NCI-H2081 (cell line): ENCODE data around the gene PATL2.
"Not testable (repeated sequence)": the region's sequence is repeated elsewhere in the genome, so short reads cannot be mapped to it uniquely, and the experiment has no call there.

Experiments used
- DNase-seq, 2 experiments: peaks; one replicate each; lab custom pipeline; 2025; lab: John Stamatoyannopoulos, UW

The PATL2 gene

DNA sequence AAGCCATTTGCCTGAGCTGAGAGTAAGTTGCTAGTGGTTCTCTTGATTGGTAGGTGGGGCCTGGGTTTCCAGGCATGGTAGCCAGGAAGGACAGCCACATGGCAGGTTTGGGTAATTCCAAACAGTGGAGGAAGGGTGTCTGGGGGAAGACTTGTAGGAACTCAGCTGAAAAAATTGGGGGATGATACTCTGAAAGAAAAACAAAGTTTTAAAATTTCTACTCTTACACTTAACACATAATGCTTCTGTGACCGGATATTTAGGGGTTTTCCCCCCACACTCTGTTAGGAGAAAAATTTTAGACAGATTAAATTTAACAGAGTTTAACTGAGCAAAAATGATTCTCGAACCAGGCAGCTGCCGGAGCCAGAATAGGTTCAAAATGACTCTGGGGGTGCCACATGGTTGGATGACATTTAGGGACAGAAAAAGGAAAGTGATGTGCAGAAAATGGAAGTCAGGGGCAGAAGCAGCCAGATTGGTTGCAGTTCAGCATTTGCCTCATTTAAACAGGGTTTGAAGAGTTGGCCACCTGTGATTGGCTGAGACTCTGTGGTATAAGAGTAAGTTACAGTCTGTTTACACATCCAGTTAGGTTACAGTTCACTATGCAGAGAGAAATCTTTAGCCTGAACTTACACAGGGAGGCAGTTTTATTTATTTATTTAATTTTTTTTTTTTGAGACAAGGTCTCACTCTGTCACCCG is 8.3 kb upstream of the PATL2 start:
- DNase-seq = no peak

DNA sequence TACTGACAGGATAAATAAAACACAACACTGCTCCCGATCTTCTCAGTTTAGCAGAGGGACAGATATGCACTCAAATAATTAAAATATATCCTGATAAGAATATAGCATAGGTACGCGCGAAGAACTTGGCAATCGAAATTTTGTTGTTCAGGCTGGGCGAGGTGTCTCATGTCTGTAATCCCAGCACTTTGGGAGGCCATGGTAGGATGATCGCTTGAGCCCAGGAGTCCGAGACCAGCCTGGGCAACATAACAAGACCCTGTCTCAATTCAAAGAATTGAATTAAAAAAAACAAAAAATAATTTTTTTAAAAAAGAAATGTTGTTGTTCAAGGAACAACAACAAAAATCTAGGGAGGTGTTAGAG is 7.8 kb upstream of the PATL2 start:
- no peak for DNase-seq

DNA sequence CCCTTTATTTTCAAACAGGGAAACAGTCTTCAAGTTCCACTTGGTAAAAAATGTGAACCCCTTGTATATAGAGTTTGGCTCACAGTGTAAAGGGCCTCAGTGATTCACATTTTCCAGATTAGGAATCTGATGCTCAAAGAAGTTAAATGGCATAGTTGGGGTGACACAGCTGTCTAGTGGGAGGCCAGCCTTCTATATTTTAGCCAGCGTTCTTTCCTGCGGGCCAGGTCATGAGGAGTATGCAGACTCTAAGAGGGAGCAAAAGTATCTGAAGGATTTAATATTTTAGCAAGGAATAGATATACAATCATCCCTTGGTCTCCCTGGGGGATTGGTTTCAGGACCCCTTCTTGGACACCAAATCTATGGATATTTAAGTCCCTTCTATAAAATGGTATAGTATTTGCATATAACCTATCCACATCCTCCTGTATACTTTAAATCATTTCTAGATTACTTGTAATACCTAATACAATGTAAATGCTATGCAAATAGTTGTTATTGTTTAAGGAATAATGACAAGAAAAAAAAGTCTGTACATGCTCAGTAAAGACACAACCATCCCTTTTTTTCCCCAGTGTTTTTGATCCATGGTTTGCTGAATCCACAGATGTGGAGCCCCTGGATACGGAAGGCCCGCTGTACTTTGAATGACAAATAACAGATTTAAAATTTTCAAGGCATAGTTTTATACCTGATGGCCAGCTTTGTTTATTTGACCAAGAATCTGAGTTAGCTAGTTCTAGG is 7.2 kb upstream of the PATL2 start:
- DNase-seq = no peak

DNA sequence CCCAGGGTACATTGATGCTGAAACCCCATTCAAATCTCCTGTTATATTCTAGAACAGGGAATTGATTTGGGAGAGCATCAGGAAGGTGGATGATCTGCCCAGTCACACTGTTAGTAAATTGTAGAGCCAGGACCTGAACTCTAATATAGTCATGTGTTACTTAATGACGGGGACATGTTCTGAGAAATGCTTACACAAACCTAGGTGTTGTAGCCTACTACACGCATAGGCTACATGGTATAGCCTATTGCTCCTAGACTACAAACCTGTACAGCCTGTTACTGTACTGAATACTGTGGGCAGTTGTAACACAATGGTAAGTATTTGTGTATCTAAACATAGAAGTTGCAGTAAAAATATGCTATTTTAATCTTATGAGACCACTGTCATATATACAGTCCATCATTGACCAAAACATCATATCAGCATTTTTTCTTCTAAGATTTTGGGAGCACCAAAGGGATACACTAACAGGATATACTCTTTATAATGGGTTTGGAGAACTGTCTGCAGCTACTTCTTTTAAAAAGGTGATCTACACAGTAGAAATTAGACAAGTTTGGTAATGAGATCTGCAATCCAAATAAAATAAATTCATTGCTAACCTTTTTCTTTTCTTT is 6.0 kb upstream of the PATL2 start:
- DNase-seq = no peak

DNA sequence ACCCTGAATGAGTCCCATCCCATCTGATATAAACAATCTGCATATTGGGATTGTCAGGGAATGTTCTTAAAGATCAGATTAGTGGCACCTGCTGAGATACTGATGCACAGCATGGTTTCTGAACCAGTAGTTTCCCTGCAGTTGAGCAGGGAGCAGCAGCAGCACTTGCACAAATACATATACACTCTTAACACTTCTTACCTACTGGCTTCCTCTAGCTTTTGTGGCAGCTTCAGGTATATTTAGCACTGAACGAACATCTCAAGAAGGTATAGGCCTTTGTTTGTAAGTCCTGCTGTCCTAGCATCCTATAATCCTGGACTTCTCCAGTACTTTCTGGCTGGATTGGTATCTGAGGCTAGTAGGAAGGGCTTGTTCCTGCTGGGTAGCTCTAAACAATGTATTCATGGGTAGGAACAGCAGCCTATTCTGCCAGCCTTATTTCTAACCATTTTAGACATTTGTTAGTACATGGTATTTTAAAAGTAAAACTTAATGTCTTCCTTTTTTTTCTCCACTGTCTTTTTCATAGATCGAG is 4.7 kb upstream of the PATL2 start:
- no peak for DNase-seq

DNA sequence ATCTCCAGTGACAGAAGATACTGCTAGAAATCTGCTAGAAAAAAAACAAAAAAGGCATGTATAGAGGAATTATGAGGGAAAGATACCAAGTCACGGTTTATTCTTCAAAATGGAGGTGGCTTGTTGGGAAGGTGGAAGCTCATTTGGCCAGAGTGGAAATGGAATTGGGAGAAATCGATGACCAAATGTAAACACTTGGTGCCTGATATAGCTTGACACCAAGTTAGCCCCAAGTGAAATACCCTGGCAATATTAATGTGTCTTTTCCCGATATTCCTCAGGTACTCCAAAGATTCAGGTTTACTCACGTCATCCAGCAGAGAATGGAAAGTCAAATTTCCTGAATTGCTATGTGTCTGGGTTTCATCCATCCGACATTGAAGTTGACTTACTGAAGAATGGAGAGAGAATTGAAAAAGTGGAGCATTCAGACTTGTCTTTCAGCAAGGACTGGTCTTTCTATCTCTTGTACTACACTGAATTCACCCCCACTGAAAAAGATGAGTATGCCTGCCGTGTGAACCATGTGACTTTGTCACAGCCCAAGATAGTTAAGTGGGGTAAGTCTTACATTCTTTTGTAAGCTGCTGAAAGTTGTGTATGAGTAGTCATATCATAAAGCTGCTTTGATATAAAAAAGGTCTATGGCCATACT is 4.1 kb upstream of the PATL2 start:
- no peak for DNase-seq

DNA sequence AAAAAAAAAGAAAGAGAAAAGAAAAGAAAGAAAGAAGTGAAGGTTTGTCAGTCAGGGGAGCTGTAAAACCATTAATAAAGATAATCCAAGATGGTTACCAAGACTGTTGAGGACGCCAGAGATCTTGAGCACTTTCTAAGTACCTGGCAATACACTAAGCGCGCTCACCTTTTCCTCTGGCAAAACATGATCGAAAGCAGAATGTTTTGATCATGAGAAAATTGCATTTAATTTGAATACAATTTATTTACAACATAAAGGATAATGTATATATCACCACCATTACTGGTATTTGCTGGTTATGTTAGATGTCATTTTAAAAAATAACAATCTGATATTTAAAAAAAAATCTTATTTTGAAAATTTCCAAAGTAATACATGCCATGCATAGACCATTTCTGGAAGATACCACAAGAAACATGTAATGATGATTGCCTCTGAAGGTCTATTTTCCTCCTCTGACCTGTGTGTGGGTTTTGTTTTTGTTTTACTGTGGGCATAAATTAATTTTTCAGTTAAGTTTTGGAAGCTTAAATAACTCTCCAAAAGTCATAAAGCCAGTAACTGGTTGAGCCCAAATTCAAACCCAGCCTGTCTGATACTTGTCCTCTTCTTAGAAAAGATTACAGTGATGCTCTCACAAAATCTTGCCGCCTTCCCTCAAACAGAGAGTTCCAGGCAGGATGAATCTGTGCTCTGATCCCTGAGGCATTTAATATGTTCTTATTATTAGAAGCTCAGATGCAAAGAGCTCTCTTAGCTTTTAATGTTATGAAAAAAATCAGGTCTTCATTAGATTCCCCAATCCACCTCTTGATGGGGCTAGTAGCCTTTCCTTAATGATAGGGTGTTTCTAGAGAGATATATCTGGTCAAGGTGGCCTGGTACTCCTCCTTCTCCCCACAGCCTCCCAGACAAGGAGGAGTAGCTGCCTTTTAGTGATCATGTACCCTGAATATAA is 2.2 kb upstream of the PATL2 start:
- DNase-seq = peak; percentile 20 to 51

DNA sequence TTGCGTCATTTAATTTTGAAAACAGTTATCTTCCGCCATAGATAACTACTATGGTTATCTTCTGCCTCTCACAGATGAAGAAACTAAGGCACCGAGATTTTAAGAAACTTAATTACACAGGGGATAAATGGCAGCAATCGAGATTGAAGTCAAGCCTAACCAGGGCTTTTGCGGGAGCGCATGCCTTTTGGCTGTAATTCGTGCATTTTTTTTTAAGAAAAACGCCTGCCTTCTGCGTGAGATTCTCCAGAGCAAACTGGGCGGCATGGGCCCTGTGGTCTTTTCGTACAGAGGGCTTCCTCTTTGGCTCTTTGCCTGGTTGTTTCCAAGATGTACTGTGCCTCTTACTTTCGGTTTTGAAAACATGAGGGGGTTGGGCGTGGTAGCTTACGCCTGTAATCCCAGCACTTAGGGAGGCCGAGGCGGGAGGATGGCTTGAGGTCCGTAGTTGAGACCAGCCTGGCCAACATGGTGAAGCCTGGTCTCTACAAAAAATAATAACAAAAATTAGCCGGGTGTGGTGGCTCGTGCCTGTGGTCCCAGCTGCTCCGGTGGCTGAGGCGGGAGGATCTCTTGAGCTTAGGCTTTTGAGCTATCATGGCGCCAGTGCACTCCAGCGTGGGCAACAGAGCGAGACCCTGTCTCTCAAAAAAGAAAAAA is 1.4 kb upstream of the PATL2 start:
- DNase-seq = peak; percentile 24 to 45

DNA sequence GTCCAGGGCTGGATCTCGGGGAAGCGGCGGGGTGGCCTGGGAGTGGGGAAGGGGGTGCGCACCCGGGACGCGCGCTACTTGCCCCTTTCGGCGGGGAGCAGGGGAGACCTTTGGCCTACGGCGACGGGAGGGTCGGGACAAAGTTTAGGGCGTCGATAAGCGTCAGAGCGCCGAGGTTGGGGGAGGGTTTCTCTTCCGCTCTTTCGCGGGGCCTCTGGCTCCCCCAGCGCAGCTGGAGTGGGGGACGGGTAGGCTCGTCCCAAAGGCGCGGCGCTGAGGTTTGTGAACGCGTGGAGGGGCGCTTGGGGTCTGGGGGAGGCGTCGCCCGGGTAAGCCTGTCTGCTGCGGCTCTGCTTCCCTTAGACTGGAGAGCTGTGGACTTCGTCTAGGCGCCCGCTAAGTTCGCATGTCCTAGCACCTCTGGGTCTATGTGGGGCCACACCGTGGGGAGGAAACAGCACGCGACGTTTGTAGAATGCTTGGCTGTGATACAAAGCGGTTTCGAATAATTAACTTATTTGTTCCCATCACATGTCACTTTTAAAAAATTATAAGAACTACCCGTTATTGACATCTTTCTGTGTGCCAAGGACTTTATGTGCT is 721 bp upstream of the PATL2 start:
- peak in 1 of 2 experiments; percentile 51 for DNase-seq

DNA sequence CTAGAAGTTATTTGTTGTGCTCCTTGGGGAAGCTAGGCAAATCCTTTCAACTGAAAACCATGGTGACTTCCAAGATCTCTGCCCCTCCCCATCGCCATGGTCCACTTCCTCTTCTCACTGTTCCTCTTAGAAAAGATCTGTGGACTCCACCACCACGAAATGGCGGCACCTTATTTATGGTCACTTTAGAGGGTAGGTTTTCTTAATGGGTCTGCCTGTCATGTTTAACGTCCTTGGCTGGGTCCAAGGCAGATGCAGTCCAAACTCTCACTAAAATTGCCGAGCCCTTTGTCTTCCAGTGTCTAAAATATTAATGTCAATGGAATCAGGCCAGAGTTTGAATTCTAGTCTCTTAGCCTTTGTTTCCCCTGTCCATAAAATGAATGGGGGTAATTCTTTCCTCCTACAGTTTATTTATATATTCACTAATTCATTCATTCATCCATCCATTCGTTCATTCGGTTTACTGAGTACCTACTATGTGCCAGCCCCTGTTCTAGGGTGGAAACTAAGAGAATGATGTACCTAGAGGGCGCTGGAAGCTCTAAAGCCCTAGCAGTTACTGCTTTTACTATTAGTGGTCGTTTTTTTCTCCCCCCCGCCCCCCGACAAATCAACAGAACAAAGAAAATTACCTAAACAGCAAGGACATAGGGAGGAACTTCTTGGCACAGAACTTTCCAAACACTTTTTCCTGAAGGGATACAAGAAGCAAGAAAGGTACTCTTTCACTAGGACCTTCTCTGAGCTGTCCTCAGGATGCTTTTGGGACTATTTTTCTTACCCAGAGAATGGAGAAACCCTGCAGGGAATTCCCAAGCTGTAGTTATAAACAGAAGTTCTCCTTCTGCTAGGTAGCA is 657 bp downstream of the PATL2 start:
- no peak for DNase-seq

DNA sequence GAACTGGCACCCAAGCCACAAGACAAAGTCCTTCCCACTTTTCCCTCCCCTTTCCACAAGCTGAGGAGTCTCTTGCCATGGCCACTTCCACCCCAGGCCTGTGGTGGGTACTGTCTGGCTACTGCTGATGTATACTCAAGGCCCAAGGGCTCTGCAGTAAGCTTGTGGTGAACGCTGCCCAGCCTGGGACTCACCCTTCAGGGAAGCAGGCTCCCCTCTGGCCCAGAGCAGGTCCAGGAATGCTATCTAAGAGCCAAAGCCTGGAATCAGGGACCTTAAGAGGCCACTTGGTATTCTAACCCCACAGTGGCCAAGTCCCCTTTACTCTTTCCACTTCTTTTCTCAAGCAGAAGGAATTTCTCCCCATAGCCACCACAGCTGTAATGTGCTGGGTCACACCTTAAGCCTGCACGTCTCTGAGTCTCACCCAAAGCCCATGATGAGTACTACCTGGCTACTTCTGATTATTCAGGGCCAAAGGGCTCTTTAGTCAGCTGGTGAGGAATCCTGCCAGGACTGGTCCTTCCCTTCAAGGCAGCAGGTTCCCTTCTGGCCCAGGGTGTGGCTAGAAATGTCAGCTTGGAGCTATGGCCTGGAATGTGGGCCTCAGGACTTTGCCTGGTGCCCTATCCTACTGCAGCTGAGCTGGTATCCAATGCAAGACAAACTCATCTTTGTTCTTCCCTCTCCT is 4.0 kb downstream of the PATL2 start:
- DNase-seq = no peak

DNA sequence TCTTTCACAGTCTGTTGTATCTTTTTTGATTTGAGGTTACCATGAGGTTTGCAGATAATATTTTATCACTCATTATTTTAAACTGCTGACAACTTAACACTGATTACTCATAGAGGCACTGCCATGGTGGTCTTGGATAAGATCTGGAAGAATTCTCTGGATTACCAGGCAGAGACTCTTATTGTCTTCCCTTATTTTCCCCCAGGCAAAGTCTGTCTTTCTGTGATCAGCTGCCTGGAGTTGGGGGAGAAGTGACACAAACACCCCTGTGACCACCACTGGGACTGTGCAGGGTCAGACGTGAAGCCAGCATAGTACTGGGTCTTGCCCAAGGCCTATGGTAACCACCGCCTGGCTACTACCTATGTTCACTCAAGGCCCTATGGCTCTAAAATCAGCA is 4.7 kb downstream of the PATL2 start:
- DNase-seq = no peak

DNA sequence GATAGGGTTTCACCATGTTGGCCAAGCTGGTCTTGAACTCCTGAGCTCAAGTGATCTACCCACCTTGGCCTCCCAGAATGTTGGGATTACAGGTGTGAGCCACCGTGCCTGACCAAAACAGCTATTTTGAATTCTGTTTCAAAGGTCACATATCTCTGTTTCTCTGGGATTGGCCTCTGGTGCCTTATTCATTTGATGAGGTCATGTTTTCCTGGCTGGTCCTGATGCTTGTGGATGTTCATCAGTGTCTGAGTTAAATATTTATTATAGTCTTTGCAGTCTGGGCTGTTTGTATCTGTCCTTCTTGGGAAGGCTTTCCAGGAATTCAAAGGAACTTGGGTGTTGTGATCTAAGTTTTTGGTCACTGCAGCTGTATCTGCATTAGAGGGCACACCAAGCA is 5.1 kb downstream of the PATL2 start:
- no peak for DNase-seq

DNA sequence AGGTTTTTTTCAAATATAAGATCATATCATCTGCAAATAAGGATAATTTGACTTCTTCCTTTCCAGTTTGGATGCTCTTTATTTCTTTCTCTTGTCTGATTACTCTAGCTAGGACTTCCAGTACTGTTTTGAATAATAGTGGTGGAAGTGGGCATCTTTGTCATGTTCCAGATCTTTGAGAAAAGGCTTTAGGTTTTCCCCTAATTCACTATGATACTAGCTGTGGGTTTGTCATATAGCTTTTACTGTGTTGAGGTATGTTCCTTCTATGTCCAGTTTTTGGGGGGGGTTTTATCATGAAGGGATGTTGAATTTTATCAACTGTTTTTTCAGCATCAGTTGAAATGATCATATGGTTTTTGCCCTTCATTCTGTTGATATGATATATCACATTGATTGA is 10.4 kb downstream of the PATL2 start:
- not testable (repeated sequence) for DNase-seq

DNA sequence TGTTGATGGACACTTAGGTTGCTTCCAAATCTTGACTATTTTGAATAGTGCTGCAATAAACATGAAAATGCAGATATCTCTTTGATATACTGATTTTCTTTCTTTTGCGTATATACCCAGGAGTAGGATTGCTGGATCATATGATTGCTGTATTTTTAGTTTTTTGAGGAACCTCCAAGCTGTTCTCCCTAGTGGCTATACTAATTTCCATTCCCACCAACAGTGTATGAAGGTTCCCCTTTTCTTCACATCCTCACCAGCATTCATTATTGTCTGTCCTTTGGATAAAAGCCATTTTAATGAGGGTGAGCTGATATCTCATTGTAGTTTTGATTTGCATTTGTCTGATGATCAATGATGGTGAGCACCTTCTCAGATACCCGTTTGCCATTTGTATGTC is 12.5 kb downstream of the PATL2 start:
- no peak for DNase-seq

DNA sequence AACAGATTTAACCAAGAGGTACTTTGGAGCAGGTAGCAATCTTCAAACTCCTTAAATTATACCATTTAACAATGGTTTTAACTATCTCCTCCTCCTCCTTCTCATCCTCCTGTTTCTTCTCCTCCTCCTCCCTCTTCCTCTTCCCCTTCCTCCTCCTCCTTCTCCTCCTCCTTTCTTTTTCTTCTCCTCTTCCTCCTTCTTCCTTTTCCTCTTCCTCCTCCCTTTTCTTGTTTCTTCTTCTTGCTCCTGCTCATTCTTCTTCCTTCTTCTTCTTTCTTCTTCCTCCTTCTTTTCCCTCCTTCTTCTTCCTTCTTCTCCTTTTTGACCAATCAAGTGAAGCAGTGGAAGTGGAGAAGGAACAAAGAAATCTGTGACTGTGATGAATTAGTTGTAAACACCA is 14.1 kb downstream of the PATL2 start:
- DNase-seq = no peak

DNA sequence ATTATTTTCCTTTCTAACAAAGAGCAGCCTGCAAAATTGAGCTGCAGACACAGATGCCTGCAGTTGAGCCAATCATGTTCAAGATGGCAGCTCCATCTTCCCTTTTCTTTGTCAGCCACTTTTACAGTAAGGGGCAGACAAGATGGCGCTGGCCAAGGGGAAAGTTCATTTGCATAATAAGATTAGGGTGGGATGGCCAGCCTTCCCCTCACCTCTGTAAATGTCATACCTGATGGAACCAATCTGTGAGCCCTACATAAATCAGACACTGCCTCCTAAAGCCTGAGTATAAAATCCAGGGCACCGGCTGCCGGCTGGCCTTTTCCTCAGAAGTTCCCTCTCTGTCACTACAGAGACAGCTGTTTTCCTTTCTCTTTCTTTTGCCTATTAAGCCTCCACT is 15.8 kb downstream of the PATL2 start:
- DNase-seq = no peak

DNA sequence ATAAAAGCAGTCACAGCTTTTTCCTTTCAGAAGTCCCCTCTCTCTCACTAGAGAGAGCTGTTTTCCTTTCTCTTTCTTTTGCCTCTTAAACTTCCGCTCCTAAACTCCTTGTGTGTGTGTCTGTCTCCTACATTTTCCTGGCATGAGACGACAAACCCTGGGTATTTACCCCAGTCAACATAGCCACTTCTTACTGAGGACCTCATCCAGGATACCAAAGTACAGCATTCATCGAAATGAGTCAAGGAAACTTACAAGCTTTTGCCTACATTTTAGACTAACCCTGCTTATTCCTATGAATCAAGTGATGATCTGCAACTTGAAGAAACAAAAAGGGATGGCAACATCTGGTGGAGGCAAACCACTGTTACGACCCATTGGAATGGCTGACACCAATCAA is 16.7 kb downstream of the PATL2 start:
- DNase-seq = no peak

DNA sequence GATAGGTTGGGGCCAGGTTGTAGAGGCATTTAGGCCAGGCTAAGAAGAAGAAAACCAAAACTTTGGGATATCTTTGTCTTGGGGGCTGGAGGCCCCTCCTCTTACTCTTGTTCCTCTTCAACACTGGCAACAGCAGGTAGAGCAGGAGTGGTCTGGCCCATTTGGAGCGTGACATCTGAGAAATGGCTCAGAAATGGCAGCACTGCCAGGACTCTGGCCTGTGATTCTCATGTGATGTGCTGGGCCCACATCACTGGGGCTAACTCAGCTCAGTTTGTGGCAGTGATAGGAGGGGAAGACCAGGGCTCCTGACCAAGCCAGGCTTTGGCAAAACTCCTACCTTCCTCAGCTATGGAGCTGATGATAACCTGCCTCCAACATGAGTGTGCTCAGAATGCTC is 18.5 kb downstream of the PATL2 start:
- no peak for DNase-seq
